Astrocyte (in vitro differentiated cells and primary cell): ENCODE results near the gene ME3. TPM values are rescaled to one million over a fixed set of nuclear protein-coding genes. Genes with fewer than 3 reads are reported as not detected.

Source experiments
- DNase-seq: peaks from one replicate; pipeline ENCODE4 v3.0.0-alpha.2; 2010; ENCODE audit warnings: low read depth
- FAIRE-seq: peaks from 2 replicates; lab custom pipeline; 2011; peaks lifted over from hg19 to GRCh38; lab: Jason Lieb, UNC
- H2AFZ ChIP-seq: 2 replicates; pipeline ENCODE4 v1.6.0; 2012; ENCODE audit warnings: low read depth, low read length, inconsistent platforms
- H3K27ac ChIP-seq: 2 replicates; pipeline ENCODE4 v1.5.1; 2011; ENCODE audit warnings: low read depth, low read length, inconsistent platforms
- H3K27me3 ChIP-seq: 2 replicates; pipeline ENCODE4 v1.6.0; 2011; ENCODE audit warnings: low read length, inconsistent platforms; ENCODE audit not compliant: insufficient read depth
- H3K36me3 ChIP-seq: 2 replicates; pipeline ENCODE4 v1.5.1; 2011; ENCODE audit warnings: low read length, inconsistent platforms; ENCODE audit not compliant: insufficient read depth
- H3K4me1 ChIP-seq: 2 replicates; pipeline ENCODE4 v1.5.1; 2011; ENCODE audit warnings: low read length, inconsistent platforms; ENCODE audit not compliant: insufficient read depth
- H3K4me2 ChIP-seq: 2 replicates; pipeline ENCODE4 v1.6.0; 2012; ENCODE audit warnings: low read length, inconsistent platforms
- H3K4me3 ChIP-seq: 2 replicates; pipeline ENCODE4 v1.5.1; 2011; ENCODE audit warnings: low read depth, mild to moderate bottlenecking, low read length, inconsistent platforms; ENCODE audit not compliant: insufficient read depth
- H3K79me2 ChIP-seq: 2 replicates; pipeline ENCODE4 v1.6.0; 2012; ENCODE audit warnings: mild to moderate bottlenecking, low read length, inconsistent platforms; ENCODE audit not compliant: insufficient read depth
- H3K9ac ChIP-seq: 2 replicates; pipeline ENCODE4 v1.6.0; 2012; ENCODE audit warnings: mild to moderate bottlenecking, low read length, inconsistent platforms
- H3K9me3 ChIP-seq: 2 replicates; pipeline ENCODE4 v1.5.1; 2012; ENCODE audit warnings: low read depth, mild to moderate bottlenecking, low read length, inconsistent platforms; ENCODE audit not compliant: insufficient read depth
- H4K20me1 ChIP-seq: 2 replicates; pipeline ENCODE4 v1.6.0; 2012; ENCODE audit warnings: low read length, inconsistent platforms; ENCODE audit not compliant: insufficient read depth
- H3K27ac Mint-ChIP-seq: one replicate; pipeline ENCODE4 v1.8.0; 2021; ENCODE audit warnings: mild to moderate bottlenecking, mixed read lengths; ENCODE audit not compliant: unreplicated experiment
- H3K27me3 Mint-ChIP-seq: one replicate; pipeline ENCODE4 v1.8.0; 2021; ENCODE audit warnings: low read depth, mixed read lengths; ENCODE audit not compliant: unreplicated experiment
- H3K36me3 Mint-ChIP-seq: one replicate; pipeline ENCODE4 v1.8.0; 2021; ENCODE audit warnings: low read depth, mixed read lengths; ENCODE audit not compliant: unreplicated experiment
- H3K4me1 Mint-ChIP-seq: one replicate; pipeline ENCODE4 v1.8.0; 2021; ENCODE audit warnings: low read depth, mixed read lengths; ENCODE audit not compliant: unreplicated experiment
- H3K4me3 Mint-ChIP-seq: one replicate; pipeline ENCODE4 v1.8.0; 2021; ENCODE audit warnings: mild to moderate bottlenecking, moderate library complexity, mixed read lengths; ENCODE audit not compliant: unreplicated experiment
- H3K9me3 Mint-ChIP-seq: one replicate; pipeline ENCODE4 v1.8.0; 2021; ENCODE audit warnings: mild to moderate bottlenecking, mixed read lengths; ENCODE audit not compliant: unreplicated experiment
- CTCF ChIP-seq: IDR thresholded peaks from 2 replicates; pipeline ENCODE4 v1.5.1; 2011; ENCODE audit warnings: low read depth, mild to moderate bottlenecking, inconsistent platforms, low read length, moderate library complexity; ENCODE audit not compliant: insufficient read depth
- EZH2 ChIP-seq: IDR thresholded peaks from 2 replicates; pipeline ENCODE4 v1.6.1; 2012; ENCODE audit warnings: mild to moderate bottlenecking, low read length, inconsistent platforms; ENCODE audit not compliant: insufficient read depth
- total RNA-seq: library from RNA; stranded (reverse); gene quantifications from 2 replicates; pipeline ENCODE4 v1.2.1, GENCODE V29; 2021

The ME3 gene
- total RNA-seq, 1 donor from 2014 or later, result 28.6 TPM

GRCh38 chr11:86408845-86409244 lies 263.6 kb downstream of the ME3 start:
- Mint-ChIP-seq H3K9me3 (no peaks in the 10 kb centered on the region), H3K4me3 (no peak overlapping the region), H3K27me3 (no peaks in the 10 kb centered on the region), H3K27ac (no peak overlapping the region), H3K4me1 (peaks cover 4% of the 10 kb centered on the region), H3K36me3 (peaks cover 2% of the 10 kb centered on the region)
- Histone ChIP-seq H3K27me3 (no peaks in the 10 kb centered on the region), H3K4me1 (no peaks in the 10 kb centered on the region), H3K36me3 (no peaks in the 10 kb centered on the region), H3K4me2 (no peak overlapping the region), H4K20me1 (no peaks in the 10 kb centered on the region), H3K4me3 (no peak overlapping the region), H3K9me3 (no peaks in the 10 kb centered on the region), H3K79me2 (no peaks in the 10 kb centered on the region), H3K27ac (no peak overlapping the region), H2AFZ (no peak overlapping the region), H3K9ac (no peak overlapping the region)
- DNase-seq (no peak), FAIRE-seq (no peak)
- TF ChIP-seq CTCF (peak; percentile 31), EZH2 (no peak)

GRCh38 chr11:86403458-86403857 lies 269.0 kb downstream of the ME3 start:
- FAIRE-seq (no peak), DNase-seq (no peak)
- Histone ChIP-seq H3K27me3 (no peaks in the 10 kb centered on the region), H4K20me1 (no peaks in the 10 kb centered on the region), H3K4me3 (no peak overlapping the region), H3K36me3 (no peaks in the 10 kb centered on the region), H3K27ac (no peak overlapping the region), H3K9me3 (no peaks in the 10 kb centered on the region), H3K4me1 (no peaks in the 10 kb centered on the region), H3K79me2 (no peaks in the 10 kb centered on the region), H2AFZ (no peak overlapping the region), H3K4me2 (no peak overlapping the region), H3K9ac (no peak overlapping the region)
- TF ChIP-seq EZH2 (no peak), CTCF (no peak)
- no peak overlapping the region for H3K27ac Mint-ChIP-seq
- peaks cover 4% of the 10 kb centered on the region for H3K4me1 Mint-ChIP-seq
- no peak overlapping the region for H3K4me3 Mint-ChIP-seq
- H3K9me3 Mint-ChIP-seq, result no peaks in the 10 kb centered on the region
- no peaks in the 10 kb centered on the region for H3K36me3 Mint-ChIP-seq
- no peaks in the 10 kb centered on the region for H3K27me3 Mint-ChIP-seq

GRCh38 chr11:86398106-86398505 lies 274.3 kb downstream of the ME3 start:
- Histone ChIP-seq H3K79me2 (no peaks in the 10 kb centered on the region), H3K4me3 (no peak overlapping the region), H3K4me2 (no peak overlapping the region), H3K9me3 (no peaks in the 10 kb centered on the region), H3K27ac (no peak overlapping the region), H3K9ac (no peak overlapping the region), H3K27me3 (no peaks in the 10 kb centered on the region), H3K36me3 (no peaks in the 10 kb centered on the region), H3K4me1 (peaks cover 19% of the 10 kb centered on the region), H2AFZ (no peak overlapping the region), H4K20me1 (no peaks in the 10 kb centered on the region)
- no peak for DNase-seq
- Mint-ChIP-seq H3K36me3 (no peaks in the 10 kb centered on the region), H3K9me3 (no peaks in the 10 kb centered on the region), H3K4me3 (no peak overlapping the region), H3K27me3 (no peaks in the 10 kb centered on the region), H3K27ac (no peak overlapping the region), H3K4me1 (peaks cover 13% of the 10 kb centered on the region)
- no peak for TF ChIP-seq CTCF
- no peak for TF ChIP-seq EZH2
- FAIRE-seq, result no peak
